ENCODE data around the gene SNAP29. TPM values are rescaled to one million over a fixed set of nuclear protein-coding genes. Genes with fewer than 3 reads are reported as not detected.
"Not testable (repeated sequence)": the region's sequence is repeated elsewhere in the genome, so short reads cannot be mapped to it uniquely, and the experiment has no call there.

The SNAP29 gene
- total RNA-seq, 2 donors from 2014 or later: 26.3 to 30.3 TPM

DNA sequence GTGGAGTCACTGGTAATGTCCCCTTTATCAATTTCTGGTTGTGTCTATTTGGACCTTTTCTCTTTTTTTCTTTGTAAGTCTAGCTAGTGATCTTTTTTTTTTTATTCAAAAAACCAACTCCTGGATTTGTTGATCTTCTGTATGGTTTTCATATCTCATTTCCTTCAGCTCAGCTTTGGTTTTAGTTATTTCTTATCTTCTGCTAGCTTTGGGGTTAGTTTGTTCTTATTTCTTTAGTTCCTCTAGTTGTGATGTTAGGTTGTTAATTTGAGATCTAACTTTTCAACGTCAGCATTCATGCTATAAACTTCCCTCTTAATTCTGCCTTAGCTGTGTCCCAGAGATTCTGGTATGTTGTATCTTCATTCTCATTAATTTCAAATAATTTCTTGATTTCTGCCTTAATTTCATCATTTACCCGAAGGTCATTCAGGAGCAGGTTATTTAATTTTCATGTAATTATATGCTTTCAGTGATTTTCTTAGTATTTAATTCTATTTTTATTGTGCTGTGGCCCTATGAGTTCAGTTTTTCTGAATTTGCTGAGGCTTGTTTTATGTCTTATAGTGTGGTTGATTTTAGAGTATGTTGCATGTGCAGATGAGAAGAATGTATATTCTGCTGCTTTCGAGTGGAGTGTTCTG lies 29.2 kb upstream of the SNAP29 start:
- DNase-seq: no peak
- ATAC-seq: no peak
- intact Hi-C loops (cut with DNase I, micrococcal nuclease): no loop called here

DNA sequence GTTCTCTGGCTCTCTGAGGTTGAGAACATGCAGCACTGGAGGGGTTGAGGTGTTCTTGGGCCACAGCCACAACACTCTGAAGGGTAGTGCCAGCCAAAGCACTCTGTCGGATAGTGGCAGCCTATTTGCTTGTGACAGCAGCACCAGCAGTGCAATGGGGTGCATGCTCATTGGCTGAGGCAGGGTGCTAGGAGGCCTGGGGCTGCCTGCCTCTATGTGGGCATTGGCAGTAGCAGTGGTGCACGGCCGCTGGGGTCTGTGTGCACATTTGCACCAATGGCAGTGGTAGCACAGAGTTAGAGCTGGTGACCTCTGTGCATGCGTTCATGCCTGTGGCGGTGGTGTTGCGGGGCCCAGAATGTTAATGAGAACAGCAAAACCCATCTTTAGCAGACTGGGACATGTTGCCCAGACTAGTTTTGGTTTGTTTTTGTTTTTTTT lies 25.6 kb upstream of the SNAP29 start:
- no peak for DNase-seq
- intact Hi-C loops (cut with DNase I, micrococcal nuclease): no loop called here

DNA sequence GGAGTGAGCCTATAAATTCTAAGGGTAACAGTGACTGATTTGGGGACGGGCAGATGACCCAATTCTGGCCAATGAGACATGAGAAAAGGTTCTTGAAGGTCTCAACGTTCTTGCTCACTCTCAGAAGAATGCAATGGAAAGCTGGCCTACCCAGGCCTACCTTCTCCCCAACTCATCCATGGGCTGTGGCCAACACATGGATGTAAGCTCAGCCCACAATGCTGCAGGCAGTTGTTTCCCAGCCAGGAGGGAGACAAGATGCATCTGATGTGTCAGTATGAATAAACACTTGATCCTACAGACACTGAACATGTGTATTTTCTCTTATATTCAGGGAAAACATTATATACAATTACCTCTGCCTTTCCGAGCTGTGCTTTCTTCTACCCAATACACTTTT lies 24.6 kb upstream of the SNAP29 start:
- DNase-seq (no peak), ATAC-seq (no peak)
- intact Hi-C loops (cut with DNase I, micrococcal nuclease): no loop called here

More for the DNA sequence above, 25.6 kb upstream of the SNAP29 start:
- ATAC-seq: no peak

DNA sequence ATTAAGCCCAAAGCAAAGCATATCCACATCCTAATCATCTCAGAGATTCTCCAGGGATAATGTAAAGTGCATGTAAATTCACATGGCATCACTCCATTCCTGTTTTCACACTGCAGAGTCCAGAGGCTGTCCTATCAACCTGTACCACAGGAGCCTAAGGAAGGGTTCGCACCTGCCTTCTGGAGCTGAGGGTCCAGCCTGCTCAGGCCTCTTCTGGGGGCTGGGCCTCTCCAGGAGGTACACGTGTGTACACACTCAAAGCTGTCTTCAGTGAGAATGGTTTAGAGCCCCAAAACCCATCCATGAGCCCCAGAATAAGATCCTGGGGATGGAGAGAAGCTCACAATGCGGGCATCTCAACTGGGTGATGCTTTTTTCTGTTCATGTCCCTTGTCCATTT lies 24.1 kb upstream of the SNAP29 start:
- intact Hi-C loops (cut with DNase I, micrococcal nuclease): no loop called here
- no peak for ATAC-seq
- no peak for DNase-seq

DNA sequence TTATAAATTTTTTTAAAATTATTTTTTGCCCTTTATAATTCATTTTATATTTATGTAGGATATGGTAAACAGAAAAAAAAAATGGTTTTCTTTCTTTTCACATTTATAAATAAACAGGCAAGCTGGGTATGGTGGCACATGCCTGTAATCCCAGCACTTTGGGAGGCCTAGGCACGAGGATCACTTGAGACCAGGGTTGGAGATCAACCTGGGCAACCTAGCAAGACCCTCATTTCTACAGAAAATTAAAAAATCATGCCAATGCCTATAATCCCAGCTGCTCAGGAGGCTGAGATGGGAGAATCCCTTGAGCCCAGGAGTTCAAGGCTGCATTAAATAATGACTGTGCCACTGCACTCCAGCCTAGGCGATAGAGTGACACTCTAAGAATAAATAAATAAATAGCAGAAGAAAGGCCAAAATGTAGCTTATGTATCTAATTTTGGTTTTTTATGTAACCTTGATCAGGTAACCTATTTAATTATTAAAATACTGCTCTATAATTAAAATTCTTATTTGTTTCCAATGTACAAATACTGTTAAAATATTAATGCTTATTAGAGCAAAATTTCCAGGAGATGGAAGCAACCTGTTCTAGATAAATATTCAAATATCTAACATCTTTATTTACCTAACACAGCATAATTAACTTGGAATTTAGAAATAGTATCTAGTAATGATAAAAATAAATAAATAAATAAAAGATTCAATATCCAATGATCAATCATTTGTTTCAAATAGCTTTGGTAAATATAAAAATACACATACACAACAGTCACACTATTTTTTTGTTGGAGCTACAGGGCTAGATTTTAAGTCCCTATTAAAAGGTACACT lies 21.6 kb upstream of the SNAP29 start:
- no peak for DNase-seq
- ATAC-seq: no peak
- intact Hi-C loops (cut with DNase I, micrococcal nuclease): no loop called here

DNA sequence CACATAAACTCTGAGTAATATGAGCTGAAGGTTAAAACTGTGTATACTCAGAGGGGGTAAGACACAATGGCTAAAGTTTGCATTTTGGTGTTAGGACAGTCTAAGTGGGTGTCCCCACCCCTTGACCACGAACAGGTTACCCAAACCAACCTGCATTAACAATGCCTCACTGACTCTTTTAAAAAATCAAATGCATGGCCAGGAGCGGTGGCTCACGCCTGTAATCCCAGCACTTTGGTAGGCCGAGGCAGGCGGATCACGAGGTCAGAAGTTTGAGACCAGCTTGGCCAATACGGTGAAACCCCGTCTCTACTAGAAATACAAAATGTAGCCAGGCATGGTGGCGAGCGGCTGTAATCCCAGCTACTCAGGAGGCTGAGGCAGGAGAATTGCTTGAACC lies 19.5 kb upstream of the SNAP29 start:
- intact Hi-C loops (cut with DNase I, micrococcal nuclease); DNase-seq; ATAC-seq: not testable (repeated sequence)

DNA sequence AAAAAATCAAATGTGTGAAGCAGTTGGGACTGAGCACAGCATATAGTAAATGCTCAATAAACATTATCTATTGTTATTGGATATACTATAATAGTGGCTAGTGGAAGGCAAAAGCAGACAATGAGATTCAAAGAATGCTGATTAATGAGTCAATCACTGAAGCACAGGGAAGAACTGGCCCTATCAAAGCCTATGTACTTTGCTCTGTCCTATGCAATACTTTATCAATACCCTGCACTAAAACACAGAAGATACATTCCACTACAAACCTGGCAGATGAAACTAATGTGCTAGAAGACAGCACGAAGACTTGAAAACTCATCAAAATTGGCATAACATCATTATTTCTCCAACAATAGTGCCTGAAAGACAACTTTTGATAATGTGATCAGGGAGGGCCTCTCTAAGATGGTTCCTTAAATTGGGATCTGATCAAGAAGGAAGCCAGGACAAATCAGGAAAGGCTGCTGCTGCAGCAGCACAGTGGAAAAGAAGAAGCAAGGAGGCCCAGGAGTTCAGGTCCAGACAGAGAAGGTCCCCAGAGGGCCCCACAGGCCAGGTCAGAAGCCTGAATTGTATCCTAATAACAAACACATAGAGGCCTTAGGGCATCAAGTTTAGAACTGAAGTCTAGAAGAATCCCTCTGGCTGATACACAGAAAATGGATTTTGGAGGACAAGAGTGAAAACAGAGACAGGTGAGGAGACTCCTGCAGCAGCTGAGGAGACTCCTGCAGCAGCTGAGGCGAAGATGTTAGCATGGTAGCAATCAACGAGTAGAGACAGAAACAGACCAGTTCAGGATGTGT lies 18.8 kb upstream of the SNAP29 start:
- no peak for ATAC-seq
- no peak for DNase-seq
- intact Hi-C loops (cut with DNase I, micrococcal nuclease): no loop called here

DNA sequence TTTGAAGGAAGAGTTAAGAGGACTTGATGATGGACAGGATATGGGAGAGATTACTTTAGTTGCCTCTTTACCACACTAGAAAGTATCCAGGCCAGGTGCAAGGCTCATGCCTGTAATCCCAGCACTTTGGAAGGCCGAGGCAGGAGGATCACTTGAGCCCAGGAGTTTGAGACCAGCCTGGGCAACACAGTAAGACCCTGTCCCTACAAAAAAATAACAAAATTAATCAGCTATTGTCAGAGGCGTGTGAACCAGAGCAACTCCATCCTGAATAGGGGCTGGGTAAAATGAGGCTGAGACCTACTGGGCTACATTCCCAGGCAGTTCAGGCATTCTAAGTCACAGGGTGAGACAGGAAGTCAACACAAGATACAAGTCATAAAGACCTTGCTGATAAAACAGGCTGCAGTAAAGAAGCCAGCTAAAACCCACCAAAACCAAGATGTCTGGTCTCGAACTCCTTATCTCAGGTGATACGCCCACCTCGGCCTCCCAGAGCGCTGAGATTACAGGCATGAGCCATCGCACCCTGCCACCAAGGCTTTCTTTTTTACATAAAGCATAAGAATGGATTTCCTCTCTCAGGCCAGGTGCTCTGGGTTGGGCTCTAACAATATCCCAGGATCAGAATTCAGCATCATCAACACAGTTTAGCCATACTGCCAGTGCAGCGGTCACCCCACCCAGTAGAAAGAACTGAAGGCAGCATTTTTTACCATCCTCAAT lies 18.0 kb upstream of the SNAP29 start:
- ATAC-seq: peak; percentile 38
- intact Hi-C loops (cut with DNase I, micrococcal nuclease): no loop called here
- no peak for DNase-seq

DNA sequence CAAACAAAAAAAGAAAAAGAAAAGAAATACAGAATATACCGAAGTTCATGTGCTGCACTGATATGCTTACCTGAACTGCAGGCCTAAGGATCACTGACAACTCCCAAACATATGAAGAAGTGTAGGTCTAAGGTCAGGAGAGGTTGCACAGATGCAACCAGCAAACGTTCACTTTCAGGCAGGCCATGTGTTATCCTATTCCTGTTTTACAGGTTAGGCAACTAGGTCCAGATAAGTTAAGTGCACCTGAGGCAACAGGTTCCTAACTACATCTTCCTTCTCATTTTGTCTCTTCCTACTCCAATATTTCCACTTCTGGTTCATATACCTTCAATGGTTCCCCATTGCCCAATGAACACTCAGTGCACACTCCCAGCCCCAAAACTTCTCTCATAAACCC lies 15.3 kb upstream of the SNAP29 start:
- DNase-seq: no peak
- intact Hi-C loops (cut with DNase I, micrococcal nuclease): no loop called here
- ATAC-seq: peak; percentile 91

DNA sequence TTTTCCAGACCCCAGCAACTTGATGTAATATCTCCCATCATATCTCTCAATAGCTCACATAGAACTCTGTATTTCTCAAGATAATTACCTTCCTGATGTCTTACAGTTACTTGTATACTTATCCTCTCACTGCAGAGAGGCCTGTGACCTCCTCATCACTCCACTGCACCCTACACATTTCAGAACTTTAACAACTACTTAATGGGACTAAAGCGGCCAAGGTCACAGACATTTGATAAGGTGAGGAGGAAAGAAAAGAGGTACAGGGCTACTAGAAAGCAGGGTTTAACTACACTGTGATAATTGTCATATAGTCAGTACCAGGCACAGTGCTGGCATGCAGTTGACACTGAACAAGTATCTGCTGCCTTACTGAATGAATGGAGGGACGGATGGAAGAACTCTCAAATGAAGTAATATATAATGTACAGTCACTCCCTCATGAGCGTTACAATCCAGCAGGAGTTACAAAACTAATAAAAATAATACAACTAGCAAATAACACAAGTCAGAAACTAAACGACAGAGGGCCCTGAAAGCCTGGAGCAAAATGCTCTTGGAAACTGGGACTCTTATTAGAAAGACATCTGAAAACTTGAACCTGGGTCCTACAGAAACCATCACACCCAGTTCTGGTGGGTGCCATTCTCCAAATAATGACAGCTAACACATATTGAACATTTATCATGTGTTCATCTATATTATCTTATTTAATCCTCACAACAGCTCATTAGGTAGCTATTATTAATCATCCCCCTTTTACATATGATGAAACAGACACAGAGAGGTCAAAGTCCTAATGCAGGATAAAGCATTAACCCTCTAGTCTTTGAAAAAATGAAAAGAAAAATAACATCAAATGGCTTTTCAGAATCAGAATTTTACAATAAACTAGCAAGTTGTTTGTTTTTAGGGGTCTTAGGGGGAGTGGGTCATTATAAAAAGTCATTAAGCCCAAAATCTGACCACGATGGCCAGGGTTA lies 14.5 kb upstream of the SNAP29 start:
- ATAC-seq (no peak), DNase-seq (no peak)
- intact Hi-C loops (cut with DNase I, micrococcal nuclease): no loop called here

DNA sequence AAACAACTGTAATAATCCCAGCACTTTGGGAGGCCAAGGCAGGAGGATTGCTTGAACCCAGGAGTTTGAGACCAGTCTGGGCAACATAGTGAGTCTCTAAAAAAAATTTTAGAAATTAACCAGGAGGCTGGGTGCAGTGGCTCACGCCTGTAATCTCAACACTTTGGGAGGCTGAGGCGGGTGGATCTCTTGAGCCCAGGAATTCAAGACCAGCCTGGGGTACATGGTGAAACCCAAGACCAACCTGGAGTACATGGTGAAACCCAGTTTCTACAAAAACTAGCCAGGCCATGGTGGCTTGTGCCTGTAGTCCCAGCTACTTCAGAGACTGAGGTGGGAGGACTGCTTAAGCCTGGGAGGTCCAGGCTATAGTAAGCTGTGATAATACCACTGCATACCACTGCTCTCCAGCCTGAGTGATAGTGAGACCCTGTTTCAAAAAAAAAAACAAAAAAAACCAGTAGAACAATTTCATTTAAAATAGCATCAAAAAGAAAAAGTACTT lies 11.4 kb upstream of the SNAP29 start:
- DNase-seq (no peak), ATAC-seq (no peak)
- intact Hi-C loops (cut with DNase I, micrococcal nuclease): no loop called here

DNA sequence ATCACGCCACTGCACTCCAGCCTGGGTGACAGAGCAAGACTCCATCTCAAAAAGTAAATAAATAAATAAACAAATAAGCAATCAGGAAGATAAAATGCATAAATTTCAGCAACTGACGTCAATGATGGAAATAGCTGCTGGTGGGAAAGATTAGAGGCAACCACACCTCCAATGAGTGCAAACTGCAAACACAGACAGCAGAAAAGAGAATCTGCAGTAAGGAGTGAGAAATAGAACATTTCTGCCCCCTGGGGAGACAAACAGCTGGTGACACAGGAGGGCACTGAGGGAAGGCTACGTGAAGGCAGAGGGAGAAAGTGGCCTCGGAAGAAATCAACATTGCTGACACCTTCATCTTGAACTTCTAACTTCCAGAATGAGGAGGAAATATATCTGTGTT lies 6.7 kb upstream of the SNAP29 start:
- intact Hi-C loops (cut with DNase I, micrococcal nuclease): no loop called here
- ATAC-seq: no peak
- no peak for DNase-seq

DNA sequence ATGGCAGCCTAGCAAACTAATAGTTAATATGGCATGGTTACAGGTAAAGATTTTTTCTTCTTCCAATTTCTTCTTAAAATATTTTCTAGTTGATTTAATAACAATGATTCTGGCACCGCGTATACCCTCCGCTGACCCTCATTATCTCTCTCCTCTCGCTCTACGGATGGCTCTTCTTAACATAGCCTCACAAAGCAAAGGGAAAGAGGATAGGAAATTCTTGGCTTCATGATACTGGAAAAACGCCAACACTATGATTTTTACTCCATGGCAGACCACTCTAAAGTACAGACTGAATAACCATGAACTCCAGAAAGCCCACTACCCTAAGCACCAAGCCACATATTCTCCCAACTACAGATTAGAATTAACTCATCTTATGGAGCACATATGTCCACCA lies 6.3 kb upstream of the SNAP29 start:
- no peak for DNase-seq

DNA sequence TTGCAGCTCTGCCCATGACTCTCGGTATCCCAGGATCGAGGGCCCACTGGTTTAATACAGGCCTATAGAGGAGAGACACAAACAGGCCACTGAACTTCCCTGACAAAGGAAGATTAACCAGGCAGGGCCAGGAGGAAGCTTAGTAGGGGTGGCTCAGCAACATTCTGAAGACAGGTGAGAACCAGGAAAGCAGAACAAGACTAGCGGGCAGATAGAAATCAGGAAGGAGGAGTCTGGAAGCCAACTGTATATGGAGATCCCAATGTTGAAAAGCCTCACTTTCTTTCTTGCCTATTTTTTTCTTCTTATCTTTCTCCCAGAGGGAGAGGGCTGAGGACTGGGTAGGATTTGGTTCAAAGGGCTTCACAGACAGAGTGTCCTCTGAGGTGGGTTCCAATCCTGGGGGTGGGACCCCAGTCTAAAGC lies 5.6 kb upstream of the SNAP29 start:
- no peak for ATAC-seq
- intact Hi-C loops (cut with DNase I, micrococcal nuclease): no loop called here
- DNase-seq: no peak

More for the DNA sequence above, 6.3 kb upstream of the SNAP29 start:
- no peak for ATAC-seq
- intact Hi-C loops (cut with DNase I, micrococcal nuclease): no loop called here

DNA sequence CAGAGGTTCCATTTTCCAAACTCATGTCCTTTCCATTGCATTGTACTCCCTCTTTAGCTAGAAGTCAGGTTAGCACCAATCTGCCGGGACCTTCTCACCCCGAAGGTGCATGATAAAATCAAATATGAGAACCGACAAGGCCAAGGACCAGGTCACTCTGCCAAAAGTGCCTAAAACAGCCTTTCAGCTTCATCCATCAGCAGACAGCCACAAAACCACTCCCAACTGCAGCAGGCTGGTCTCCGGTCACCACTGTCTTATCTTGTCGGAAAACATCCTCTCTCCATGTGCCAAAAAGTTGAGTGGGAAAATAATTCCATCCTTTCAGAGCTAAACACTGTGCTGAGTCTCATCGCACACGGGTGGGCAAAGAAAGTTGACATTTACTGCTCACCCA lies 1.6 kb upstream of the SNAP29 start:
- intact Hi-C loops (cut with DNase I, micrococcal nuclease): no loop called here
- DNase-seq (no peak), ATAC-seq (no peak)

DNA sequence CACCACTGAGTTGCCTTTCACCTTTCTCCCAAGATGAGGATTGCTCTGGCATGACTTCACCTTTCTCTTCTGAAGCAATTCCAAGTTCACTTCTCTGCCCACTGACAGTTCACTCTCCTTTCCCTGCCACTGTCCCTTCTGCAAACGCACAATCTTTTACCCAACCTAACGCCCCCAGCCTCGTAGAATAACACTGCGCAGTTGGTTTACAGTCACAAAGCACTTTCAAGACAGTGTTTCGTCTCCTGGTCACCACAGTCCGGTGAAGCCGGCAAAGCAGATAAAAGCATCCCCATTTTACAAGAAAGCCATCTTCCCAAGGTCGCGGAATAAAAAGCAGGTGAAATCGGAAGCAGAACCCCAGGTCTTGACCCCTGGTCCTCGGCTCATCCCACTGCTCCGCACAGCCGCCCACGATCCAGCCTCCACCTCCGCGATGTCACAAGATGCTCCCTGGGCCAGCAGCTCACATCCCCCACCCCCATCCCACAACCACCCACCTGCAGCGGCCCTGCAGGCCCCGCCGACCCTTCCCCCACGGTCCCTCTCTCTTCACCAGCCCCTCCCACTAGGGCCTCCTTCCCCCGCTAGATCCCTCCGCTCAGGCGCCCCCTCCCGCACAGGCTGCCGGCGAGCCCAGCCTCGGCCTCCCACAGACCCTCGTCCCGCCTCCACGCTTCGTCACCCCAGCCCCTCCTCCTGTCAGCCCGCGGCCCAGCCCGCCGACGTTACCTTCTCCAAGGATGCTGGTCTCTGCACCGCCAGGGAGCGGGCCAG lies 781 bp upstream of the SNAP29 start:
- intact Hi-C loops (cut with DNase I, micrococcal nuclease): no loop called here
- ATAC-seq (peak; percentile 55), DNase-seq (peak; percentile 86 to 88)

DNA sequence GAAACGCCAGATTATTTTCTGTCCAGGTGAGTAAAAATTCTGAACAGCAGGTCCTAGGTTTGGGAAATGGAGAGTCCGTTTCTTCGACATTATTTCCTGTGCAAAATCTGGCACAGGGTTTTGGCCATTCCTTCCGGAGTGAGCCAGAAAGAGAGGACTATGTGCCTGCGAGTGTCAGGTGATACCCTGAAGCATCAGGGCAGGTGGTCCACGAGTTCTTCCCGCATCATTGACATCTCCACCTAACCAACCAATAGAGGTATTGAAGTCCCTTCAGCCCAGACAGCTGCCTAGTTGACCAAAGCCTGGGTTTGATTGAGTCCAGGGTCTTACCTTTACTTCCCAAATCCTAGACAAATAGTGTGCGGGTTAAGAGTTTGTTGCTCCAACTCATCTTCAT lies 808 bp downstream of the SNAP29 start:
- DNase-seq (no peak), ATAC-seq (no peak)
- intact Hi-C loops (cut with DNase I, micrococcal nuclease): loop anchor here in 1 of 2 donors (10.0 kb wide), 1 partner anchor 55 kb away; the partner anchor contains the start of gene CRKL

All from left colon (tissue), 2 donors.